GM12878 (cell line): Measurements from ENCODE around the gene TRIOBP. TPM values are rescaled to one million over a fixed set of nuclear protein-coding genes. Genes with fewer than 3 reads are reported as not detected.

Experiments
- CREM ChIP-seq: IDR thresholded peaks from 2 replicates; pipeline ENCODE4 v1.6.1; 2014; ENCODE audit warnings: antibody characterized with exemption, low read depth
- ESRRA ChIP-seq: IDR thresholded peaks from 2 replicates; pipeline ENCODE4 v1.6.1; 2012; ENCODE audit warnings: mild to moderate bottlenecking, low read length, improper control_type of control experiment
- FOXM1 ChIP-seq: IDR thresholded peaks from 2 replicates; pipeline ENCODE4 v1.6.1; 2012; ENCODE audit warnings: low read depth, mild to moderate bottlenecking, inconsistent platforms, low read length, moderate library complexity
- HDAC6 ChIP-seq: fragments of 200-600 bp; sonication (generic); IDR thresholded peaks from one replicate; pipeline ENCODE4 v1.8.0; 2017; ENCODE audit warnings: antibody characterized with exemption; ENCODE audit not compliant: unreplicated experiment
- IKZF1 ChIP-seq: fragments of 450-650 bp; conservative IDR thresholded peaks from 2 replicates; pipeline ENCODE4 v1.6.1; 2017; ENCODE audit warnings: antibody characterized with exemption, mild to moderate bottlenecking
- KAT2A ChIP-seq: conservative IDR thresholded peaks from 2 replicates; pipeline ENCODE4 v1.6.1; 2011; ENCODE audit warnings: low read depth, low read length; ENCODE audit not compliant: control insufficient read depth
- MTA2 ChIP-seq: fragments of 450-650 bp; IDR thresholded peaks from 2 replicates; pipeline ENCODE4 v1.6.1; 2016; ENCODE audit warnings: low read depth, mild to moderate bottlenecking, moderate library complexity
- POLR2AphosphoS2 ChIP-seq: IDR thresholded peaks from 2 replicates; pipeline ENCODE4 v1.6.1; 2011; ENCODE audit warnings: low read depth, mild to moderate bottlenecking, low read length, improper control_type of control experiment, moderate library complexity
- SMC3 ChIP-seq: IDR thresholded peaks from 2 replicates; pipeline ENCODE4 v1.6.1; 2011; ENCODE audit warnings: low read length, improper control_type of control experiment, borderline replicate concordance
- polyA plus RNA-seq, 11 experiments: library from polyadenylated mRNA; depleted of rRNA in 4 of 11; unstranded in 6 of 11; stranded (reverse) in 5 of 11; fragments of >200 nt; fragmentation: Nextera tagmentation in 4 of 11; fragmentation: Illumina TruSeq in 1 of 11; extraction: Ambion mirVana in 4 of 11; extraction: Trizol in 1 of 11; gene quantifications; 1 replicate in 1 of 11; 2 replicates in 10 of 11; pipeline versions ENCODE4 v1.2.1 to v1.2.3, GENCODE V29; 2011 to 2016; ENCODE audit warnings: inconsistent platforms in 2 of 11, missing spikeins in 2 of 11, low read depth in 1 of 11
- total RNA-seq, 4 experiments: library from RNA; depleted of rRNA in 3 of 4; stranded (reverse); fragments of >200 nt in 3 of 4; fragmentation: Illumina TruSeq in 1 of 4; extraction: Trizol in 1 of 4; gene quantifications; 2 replicates each; pipeline versions ENCODE4 v1.2.1 to v1.2.3, GENCODE V29; 2013 to 2021
- TF ChIP-seq, protein P1 (sequence below): IDR thresholded peaks from 2 replicates; pipeline ENCODE4 v1.6.1; 2012; ENCODE audit warnings: low read depth, low read length, improper control_type of control experiment
- TF ChIP-seq, protein P2 (sequence below): fragments of 450-650 bp; IDR thresholded peaks from 2 replicates; pipeline ENCODE4 v1.6.1; 2018; ENCODE audit warnings: mild to moderate bottlenecking, low read depth, moderate library complexity; ENCODE audit not compliant: partially characterized antibody
- TF ChIP-seq, protein P3 (sequence below): IDR thresholded peaks from 2 replicates; pipeline ENCODE4 v1.6.1; 2012; ENCODE audit warnings: low read length, inconsistent platforms

Gene TRIOBP
- total and polyA plus RNA-seq, 10 of the 15 experiments (the other 5 are each of a cell fraction or from before 2014, with no cell fraction given), result 0.21 to 23.6 (median 11.9) TPM

DNA sequence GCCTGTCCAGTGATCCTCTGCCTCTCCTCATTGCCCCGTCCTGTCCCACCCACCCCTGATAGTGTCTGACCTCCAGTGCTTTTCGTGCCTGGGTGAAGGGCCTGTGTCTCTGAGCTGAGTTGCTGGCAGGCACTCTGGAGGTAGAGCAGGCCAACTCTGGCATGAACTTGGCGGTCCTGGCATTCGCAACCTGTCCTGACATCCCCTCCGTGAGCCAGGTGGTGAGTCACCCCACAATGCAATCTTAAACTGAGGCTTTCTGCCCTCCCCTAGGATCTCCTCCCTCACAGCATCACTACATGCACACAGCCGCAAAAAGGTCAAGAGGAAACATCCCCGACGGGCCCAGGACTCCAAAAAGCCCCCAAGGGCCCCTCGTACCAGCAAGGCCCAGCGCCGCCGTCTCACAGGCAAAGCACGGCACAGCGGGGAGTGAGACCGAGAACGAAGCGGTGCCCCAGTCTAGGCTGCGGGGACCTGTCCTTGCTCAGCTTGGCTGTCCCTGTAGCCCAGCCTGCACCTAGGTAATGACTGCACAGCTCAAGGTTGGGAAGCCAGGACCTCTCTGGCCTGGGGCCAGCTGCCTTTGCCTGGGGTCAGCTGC is 5.8 kb upstream of the TRIOBP start (continued):
- TF ChIP-seq CREM, result no peak
- TF ChIP-seq, protein P1, sequence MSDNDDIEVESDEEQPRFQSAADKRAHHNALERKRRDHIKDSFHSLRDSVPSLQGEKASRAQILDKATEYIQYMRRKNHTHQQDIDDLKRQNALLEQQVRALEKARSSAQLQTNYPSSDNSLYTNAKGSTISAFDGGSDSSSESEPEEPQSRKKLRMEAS, result no peak
- TF ChIP-seq HDAC6, result no peak
- TF ChIP-seq SMC3, result no peak
- TF ChIP-seq MTA2, result no peak
- no peak for TF ChIP-seq KAT2A
- TF ChIP-seq POLR2AphosphoS2, result no peak
- no peak for TF ChIP-seq IKZF1
- TF ChIP-seq, protein P2, sequence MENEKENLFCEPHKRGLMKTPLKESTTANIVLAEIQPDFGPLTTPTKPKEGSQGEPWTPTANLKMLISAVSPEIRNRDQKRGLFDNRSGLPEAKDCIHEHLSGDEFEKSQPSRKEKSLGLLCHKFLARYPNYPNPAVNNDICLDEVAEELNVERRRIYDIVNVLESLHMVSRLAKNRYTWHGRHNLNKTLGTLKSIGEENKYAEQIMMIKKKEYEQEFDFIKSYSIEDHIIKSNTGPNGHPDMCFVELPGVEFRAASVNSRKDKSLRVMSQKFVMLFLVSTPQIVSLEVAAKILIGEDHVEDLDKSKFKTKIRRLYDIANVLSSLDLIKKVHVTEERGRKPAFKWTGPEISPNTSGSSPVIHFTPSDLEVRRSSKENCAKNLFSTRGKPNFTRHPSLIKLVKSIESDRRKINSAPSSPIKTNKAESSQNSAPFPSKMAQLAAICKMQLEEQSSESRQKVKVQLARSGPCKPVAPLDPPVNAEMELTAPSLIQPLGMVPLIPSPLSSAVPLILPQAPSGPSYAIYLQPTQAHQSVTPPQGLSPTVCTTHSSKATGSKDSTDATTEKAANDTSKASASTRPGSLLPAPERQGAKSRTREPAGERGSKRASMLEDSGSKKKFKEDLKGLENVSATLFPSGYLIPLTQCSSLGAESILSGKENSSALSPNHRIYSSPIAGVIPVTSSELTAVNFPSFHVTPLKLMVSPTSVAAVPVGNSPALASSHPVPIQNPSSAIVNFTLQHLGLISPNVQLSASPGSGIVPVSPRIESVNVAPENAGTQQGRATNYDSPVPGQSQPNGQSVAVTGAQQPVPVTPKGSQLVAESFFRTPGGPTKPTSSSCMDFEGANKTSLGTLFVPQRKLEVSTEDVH, result no peak
- no peak for TF ChIP-seq ESRRA
- no peak for TF ChIP-seq FOXM1
- TF ChIP-seq, protein P3, sequence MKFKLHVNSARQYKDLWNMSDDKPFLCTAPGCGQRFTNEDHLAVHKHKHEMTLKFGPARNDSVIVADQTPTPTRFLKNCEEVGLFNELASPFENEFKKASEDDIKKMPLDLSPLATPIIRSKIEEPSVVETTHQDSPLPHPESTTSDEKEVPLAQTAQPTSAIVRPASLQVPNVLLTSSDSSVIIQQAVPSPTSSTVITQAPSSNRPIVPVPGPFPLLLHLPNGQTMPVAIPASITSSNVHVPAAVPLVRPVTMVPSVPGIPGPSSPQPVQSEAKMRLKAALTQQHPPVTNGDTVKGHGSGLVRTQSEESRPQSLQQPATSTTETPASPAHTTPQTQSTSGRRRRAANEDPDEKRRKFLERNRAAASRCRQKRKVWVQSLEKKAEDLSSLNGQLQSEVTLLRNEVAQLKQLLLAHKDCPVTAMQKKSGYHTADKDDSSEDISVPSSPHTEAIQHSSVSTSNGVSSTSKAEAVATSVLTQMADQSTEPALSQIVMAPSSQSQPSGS, result no peak
